Measurements from ENCODE around the gene HOXB13.

HOXB13 gene

GRCh38 chr17:48704361-48705248, 23.9 kb downstream of the HOXB13 start:
- no peak for DNase-seq

- DNase-seq = no peak
Observed at GRCh38 chr17:48701864-48702532, 26.6 kb downstream of the HOXB13 start.

- no peak for DNase-seq
Observed at GRCh38 chr17:48693178-48693577, 35.4 kb downstream of the HOXB13 start.

- no peak for DNase-seq
Observed at GRCh38 chr17:48692049-48692448, 36.5 kb downstream of the HOXB13 start.

GRCh38 chr17:48690655-48691054, 37.9 kb downstream of the HOXB13 start:
- no peak for DNase-seq

- DNase-seq = no peak
Observed at GRCh38 chr17:48681609-48682008, 46.9 kb downstream of the HOXB13 start.

GRCh38 chr17:48679385-48680096, 49.0 kb downstream of the HOXB13 start:
- no peak for DNase-seq

GRCh38 chr17:48678141-48678971, 50.2 kb downstream of the HOXB13 start:
- peak; percentile 38 to 57 (median 53) for DNase-seq

GRCh38 chr17:48676963-48677558, 51.5 kb downstream of the HOXB13 start:
- DNase-seq = no peak

Data from T-helper 2 cell (primary cell).